B cell (primary cell): ENCODE data around the gene ARL3. TPM values are rescaled to one million over a fixed set of nuclear protein-coding genes. Genes with fewer than 3 reads are reported as not detected.

Experiments
- ATAC-seq: fragments of 200-7000 bp; cut with Tn5 transposase; one replicate; pipeline ENCODE4 v1.10.0; 2021; ENCODE audit warnings: low read depth, mild to moderate bottlenecking, moderate number of reproducible peaks, moderate library complexity
- CTCF ChIA-PET: fragments of 350-600 bp; sonication (Branson Sonifier 250); formaldehyde crosslinking; loops from one replicate; lab custom pipeline; 2021; ENCODE audit warnings: antibody characterized with exemption, inconsistent platforms; lab: Charles Lee
- POLR2A ChIA-PET: fragments of 350-600 bp; sonication (Branson Sonifier 250); formaldehyde crosslinking; loops from one replicate; lab custom pipeline; 2021; ENCODE audit warnings: antibody characterized with exemption; lab: Charles Lee
- DNase-seq: peaks from one replicate; pipeline ENCODE4 v3.0.0; 2013
- H2AFZ ChIP-seq: 2 replicates; pipeline ENCODE4 v1.6.1; 2012; ENCODE audit warnings: mild to moderate bottlenecking, low read depth, low read length; ENCODE audit not compliant: insufficient read depth, poor library complexity, severe bottlenecking
- H3K27ac ChIP-seq, 2 donors: 1 replicate in 1 of 2; 2 replicates in 1 of 2; pipeline ENCODE4 v1.5.1; 2012 to 2013; ENCODE audit warnings: low read length in 2 of 2, mild to moderate bottlenecking in 2 of 2, moderate library complexity in 1 of 2
- H3K27me3 ChIP-seq, 4 experiments: fragments of 200-600 bp in 1 of 4; sonication (generic) in 1 of 4; replicated peaks in 1 of 4; 1 replicate in 2 of 4; 2 replicates in 2 of 4; pipeline versions ENCODE4 v1.6.1 to v1.7.0; 2013 to 2016; ENCODE audit warnings: low read length in 3 of 4, mild to moderate bottlenecking in 2 of 4, mixed read lengths in 1 of 4, moderate library complexity in 1 of 4; ENCODE audit not compliant: insufficient read depth in 4 of 4, control insufficient read depth in 3 of 4; ENCODE audit errors: control extremely low read depth in 1 of 4
- H3K36me3 ChIP-seq, 2 experiments: replicated peaks in 1 of 2; 1 replicate in 1 of 2; 2 replicates in 1 of 2; pipeline versions ENCODE4 v1.6.1 to v1.7.1; 2013; ENCODE audit warnings: low read length in 1 of 2; ENCODE audit not compliant: insufficient read depth in 2 of 2, control insufficient read depth in 1 of 2; ENCODE audit errors: control extremely low read depth in 1 of 2, extremely low read depth in 1 of 2
- H3K4me1 ChIP-seq, 2 donors: fragments of 200-600 bp in 1 of 2; sonication (generic) in 1 of 2; 1 replicate in 1 of 2; 2 replicates in 1 of 2; pipeline versions ENCODE4 v1.5.1 to v1.6.1; 2013 to 2017; ENCODE audit warnings: low read length in 2 of 2; ENCODE audit not compliant: control insufficient read depth in 2 of 2, insufficient read depth in 2 of 2
- H3K4me2 ChIP-seq: replicated peaks from 2 replicates; pipeline ENCODE3; 2012; ENCODE audit warnings: mild to moderate bottlenecking, low read depth, low read length; ENCODE audit not compliant: poor library complexity, severe bottlenecking
- H3K4me3 ChIP-seq, 5 experiments: fragments of 200-600 bp in 1 of 5; sonication (generic) in 1 of 5; 1 replicate in 3 of 5; 2 replicates in 2 of 5; pipeline versions ENCODE4 v1.5.1 to v1.7.0; 2011 to 2016; ENCODE audit warnings: low read length in 4 of 5, mild to moderate bottlenecking in 4 of 5, low read depth in 2 of 5, control low read depth in 1 of 5, moderate library complexity in 1 of 5; ENCODE audit not compliant: insufficient read depth in 1 of 5; ENCODE audit errors: control extremely low read depth in 1 of 5, extremely low read depth in 1 of 5
- H3K79me2 ChIP-seq: fragments of 200-600 bp; sonication (generic); one replicate; pipeline ENCODE4 v1.6.0; 2016; ENCODE audit warnings: low read length; ENCODE audit not compliant: control insufficient read depth, insufficient read depth
- H3K9ac ChIP-seq: fragments of 200-600 bp; sonication (generic); 2 replicates; pipeline ENCODE4 v1.6.1; 2017; ENCODE audit warnings: mild to moderate bottlenecking, low read length, moderate library complexity
- H3K9me3 ChIP-seq, 3 donors: one replicate each; pipeline versions ENCODE4 v1.6.1 to v1.7.1; 2013; ENCODE audit warnings: low read length in 2 of 3; ENCODE audit not compliant: control insufficient read depth in 2 of 3, insufficient read depth in 1 of 3; ENCODE audit errors: control extremely low read depth in 1 of 3
- H4K20me1 ChIP-seq: 2 replicates; pipeline ENCODE4 v1.6.0; 2012; ENCODE audit warnings: mild to moderate bottlenecking, low read length; ENCODE audit not compliant: insufficient read depth, control insufficient read depth, poor library complexity, severe bottlenecking
- H3K27ac Mint-ChIP-seq: one replicate; pipeline ENCODE4 v1.8.0; 2021; ENCODE audit warnings: mixed read lengths
- H3K27me3 Mint-ChIP-seq: one replicate; pipeline ENCODE4 v1.8.0; 2021; ENCODE audit warnings: mixed read lengths
- H3K4me1 Mint-ChIP-seq: one replicate; pipeline ENCODE4 v1.8.0; 2021; ENCODE audit warnings: mixed read lengths
- H3K4me3 Mint-ChIP-seq: one replicate; pipeline ENCODE4 v1.8.0; 2021; ENCODE audit warnings: mixed read lengths
- H3K9me3 Mint-ChIP-seq: one replicate; pipeline ENCODE4 v1.8.0; 2022; ENCODE audit warnings: mixed read lengths; ENCODE audit not compliant: insufficient read depth
- CTCF ChIP-seq: fragments of 200-600 bp; IDR thresholded peaks from one replicate; pipeline ENCODE4 v1.8.0; 2022; ENCODE audit warnings: antibody characterized with exemption, mild to moderate bottlenecking
- EZH2 ChIP-seq: IDR thresholded peaks from 2 replicates; pipeline ENCODE4 v1.6.1; 2012; ENCODE audit warnings: borderline replicate concordance, low read depth, mild to moderate bottlenecking, moderate library complexity, low read length; ENCODE audit not compliant: insufficient read depth, poor library complexity, severe bottlenecking
- WGBS: methylation state at CpG from one replicate; pipeline ENCODE4 v1.1.5; 2013; ENCODE audit warnings: missing lambda C conversion rate; ENCODE audit not compliant: insufficient coverage; 5-methylcytosine and 5-hydroxymethylcytosine counted together
- intact Hi-C: fragments of 100-400 bp; cut with micrococcal nuclease; formaldehyde crosslinking; loops from one replicate; pipeline ENCODE4 v1.10.0; 2022
- polyA plus RNA-seq: library from polyadenylated mRNA; depleted of rRNA; stranded (reverse); fragments of >200 nt; gene quantifications from 2 replicates; pipeline ENCODE4 v1.2.3, GENCODE V29; 2012
- total RNA-seq, 2 donors: library from RNA; stranded (reverse); fragments of 120-200 nt in 1 of 2; gene quantifications; 1 replicate in 1 of 2; 2 replicates in 1 of 2; pipeline versions ENCODE4 v1.2.3 to v1.2.4, GENCODE V29; 2013 to 2022

Gene ARL3
- total and polyA plus RNA-seq, 2 donors (not counting 1 experiment from before 2014, with no cell fraction given) = 0.91 to 5.5 TPM

- no peak overlapping the region for H2AFZ ChIP-seq
- ChIA-PET CTCF (interaction anchor here (0.7 to 6.0 kb wide), 4 partner anchors 37 to 775 kb away, joined by 3 to 38 read pairs (median 6); partner anchors contain the start of gene ACTR1A), POLR2A (no interaction called here)
- peaks cover 51% of the 10 kb centered on the region for H3K79me2 ChIP-seq
- no peaks in the 10 kb centered on the region for H3K36me3 ChIP-seq
- H3K4me3 ChIP-seq = no peak overlapping the region
- no peaks in the 10 kb centered on the region for H3K27me3 ChIP-seq
- Mint-ChIP-seq H3K27ac (peak overlapping the region; percentile 46), H3K4me1 (peaks cover 34% of the 10 kb centered on the region), H3K9me3 (no peaks in the 10 kb centered on the region), H3K27me3 (no peaks in the 10 kb centered on the region), H3K4me3 (peak overlapping the region; percentile 75)
- no peaks in the 10 kb centered on the region for H4K20me1 ChIP-seq
- no peak overlapping the region for H3K27ac ChIP-seq
- peaks cover 15 to 21% of the 10 kb centered on the region in 2 donors for H3K4me1 ChIP-seq
- intact Hi-C loops = loop anchor here (2.0 kb wide), 1 partner anchor 213 kb away; the partner anchor contains the start of genes ACTR1A and SUFU
- H3K9me3 ChIP-seq = no peaks in the 10 kb centered on the region
- TF ChIP-seq CTCF (no peak), EZH2 (no peak)
- no peak overlapping the region for H3K9ac ChIP-seq
- DNase-seq (no peak), ATAC-seq (no peak)
- no peak overlapping the region for H3K4me2 ChIP-seq
- WGBS = 100% methylated on average over 1 of the region's 1 CpG
Measured at GRCh38 chr10:102715880-102716279, 1.7 kb upstream of the ARL3 start.
